ENCODE data around the gene ATP2B2.

Gene ATP2B2

DNA sequence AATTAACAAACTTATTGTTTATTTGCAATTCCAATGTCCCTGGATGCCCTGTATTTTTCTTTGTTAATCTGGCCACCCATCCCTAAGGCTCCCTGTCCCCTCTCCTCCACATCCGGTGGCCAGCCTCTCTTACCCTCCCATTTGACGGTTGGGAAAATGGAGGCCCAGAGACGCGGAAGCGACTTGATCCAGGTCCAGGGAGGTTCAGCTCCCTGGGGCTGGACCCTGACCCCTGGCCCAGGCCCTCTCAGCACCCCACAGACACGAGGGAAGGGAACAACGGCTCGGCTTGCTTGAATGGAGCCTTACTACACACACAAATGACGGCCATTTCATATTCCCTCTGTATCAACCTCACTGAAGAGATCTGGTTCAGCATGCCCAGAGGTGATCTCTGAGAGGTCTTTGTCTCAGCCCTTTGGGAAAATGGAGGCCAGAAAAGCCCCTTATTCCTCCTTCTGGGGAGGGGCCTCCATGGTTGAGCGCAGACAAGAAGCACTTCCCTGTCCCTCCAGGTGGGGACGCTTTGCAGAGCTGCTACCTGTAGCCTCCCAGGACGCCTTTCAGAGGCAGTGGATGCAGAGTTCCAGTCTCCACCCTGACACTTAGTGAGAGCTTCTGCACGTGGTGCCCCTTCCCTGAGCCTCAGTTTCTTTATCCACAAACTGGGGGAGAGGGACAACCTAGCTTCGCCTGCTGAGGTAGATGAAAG lies 82.1 kb downstream of the ATP2B2 start:
- H3K4me3 ChIP-seq (ENCODE audit: low read depth, low read length): no peak overlapping the region
- no peaks in the 10 kb centered on the region for H3K36me3 ChIP-seq (ENCODE audit: control insufficient read depth, insufficient read depth, low read length)
- no peaks in the 10 kb centered on the region for H3K4me1 ChIP-seq (ENCODE audit: control insufficient read depth, insufficient read depth, low read length)
- H3K9ac ChIP-seq (ENCODE audit: low read depth, low read length): no peak overlapping the region
- no peaks in the 10 kb centered on the region for H3K27me3 ChIP-seq (ENCODE audit: control insufficient read depth, insufficient read depth, low read length)
- H3K9me3 ChIP-seq (ENCODE audit: control insufficient read depth, insufficient read depth, low read length): no peaks in the 10 kb centered on the region

DNA sequence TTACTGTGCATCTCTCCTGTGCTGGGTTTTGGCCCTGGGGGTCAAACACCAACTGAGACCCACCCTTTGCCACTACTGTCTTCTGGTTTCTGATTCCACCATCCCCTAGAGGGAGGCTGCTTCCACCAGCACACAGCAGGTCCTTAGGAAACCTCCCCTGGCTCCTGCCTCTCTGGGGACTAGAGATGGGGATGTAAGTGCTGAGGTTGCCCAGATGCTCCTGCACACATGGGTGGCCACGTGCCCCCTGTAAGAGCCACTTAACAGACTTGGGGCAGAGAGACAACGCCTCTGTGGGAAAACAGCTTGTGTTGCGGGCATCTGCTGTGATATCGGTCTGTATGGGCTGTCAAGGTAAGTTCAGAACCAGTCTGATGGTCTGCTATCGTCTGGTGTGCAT lies 83.4 kb downstream of the ATP2B2 start:
- H3K4me1 ChIP-seq (ENCODE audit: control insufficient read depth, insufficient read depth, low read length): no peaks in the 10 kb centered on the region
- H3K36me3 ChIP-seq (ENCODE audit: control insufficient read depth, insufficient read depth, low read length): no peaks in the 10 kb centered on the region
- no peak overlapping the region for H3K9ac ChIP-seq (ENCODE audit: low read depth, low read length)
- H3K9me3 ChIP-seq (ENCODE audit: control insufficient read depth, insufficient read depth, low read length): no peaks in the 10 kb centered on the region
- no peak overlapping the region for H3K4me3 ChIP-seq (ENCODE audit: low read depth, low read length)
- no peaks in the 10 kb centered on the region for H3K27me3 ChIP-seq (ENCODE audit: control insufficient read depth, insufficient read depth, low read length)

DNA sequence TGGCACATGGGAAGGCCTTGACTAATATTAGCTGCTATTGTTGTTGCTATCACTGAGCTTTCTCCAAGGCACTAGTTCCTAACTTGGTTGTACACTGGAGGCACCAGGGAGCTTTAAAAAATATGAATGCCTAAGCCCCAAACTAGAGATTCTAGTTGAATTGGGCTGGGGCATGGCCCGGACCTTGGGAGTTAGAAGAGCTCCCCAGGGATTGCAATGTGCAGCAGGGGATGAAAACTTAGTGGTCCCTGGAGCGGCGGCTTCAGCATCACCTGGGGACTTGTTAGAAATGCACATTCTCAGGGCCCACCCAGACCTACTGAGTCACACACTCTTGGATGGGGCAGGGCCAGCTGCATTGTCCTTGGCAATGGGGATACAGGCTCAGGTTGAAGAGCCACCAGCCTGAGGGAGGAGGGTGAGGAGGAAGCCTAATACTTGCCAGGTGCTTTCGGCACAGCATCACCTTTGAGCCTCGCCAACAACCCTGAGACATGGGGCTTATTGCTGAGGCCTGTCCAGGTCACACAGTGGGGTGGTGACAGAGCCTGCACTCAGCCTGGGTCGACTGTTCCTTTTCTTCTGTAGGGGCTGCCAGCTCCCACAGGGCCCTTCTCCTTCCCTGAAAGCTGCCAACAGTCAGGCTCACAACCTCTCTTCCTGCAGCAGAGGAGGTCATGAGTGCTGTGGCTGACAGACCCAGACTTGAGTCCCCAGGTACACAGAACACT lies 84.5 kb downstream of the ATP2B2 start:
- H3K9ac ChIP-seq (ENCODE audit: low read depth, low read length): no peak overlapping the region
- H3K27me3 ChIP-seq (ENCODE audit: control insufficient read depth, insufficient read depth, low read length): no peaks in the 10 kb centered on the region
- no peaks in the 10 kb centered on the region for H3K36me3 ChIP-seq (ENCODE audit: control insufficient read depth, insufficient read depth, low read length)
- no peaks in the 10 kb centered on the region for H3K4me1 ChIP-seq (ENCODE audit: control insufficient read depth, insufficient read depth, low read length)
- H3K4me3 ChIP-seq (ENCODE audit: low read depth, low read length): no peak overlapping the region
- no peaks in the 10 kb centered on the region for H3K9me3 ChIP-seq (ENCODE audit: control insufficient read depth, insufficient read depth, low read length)

DNA sequence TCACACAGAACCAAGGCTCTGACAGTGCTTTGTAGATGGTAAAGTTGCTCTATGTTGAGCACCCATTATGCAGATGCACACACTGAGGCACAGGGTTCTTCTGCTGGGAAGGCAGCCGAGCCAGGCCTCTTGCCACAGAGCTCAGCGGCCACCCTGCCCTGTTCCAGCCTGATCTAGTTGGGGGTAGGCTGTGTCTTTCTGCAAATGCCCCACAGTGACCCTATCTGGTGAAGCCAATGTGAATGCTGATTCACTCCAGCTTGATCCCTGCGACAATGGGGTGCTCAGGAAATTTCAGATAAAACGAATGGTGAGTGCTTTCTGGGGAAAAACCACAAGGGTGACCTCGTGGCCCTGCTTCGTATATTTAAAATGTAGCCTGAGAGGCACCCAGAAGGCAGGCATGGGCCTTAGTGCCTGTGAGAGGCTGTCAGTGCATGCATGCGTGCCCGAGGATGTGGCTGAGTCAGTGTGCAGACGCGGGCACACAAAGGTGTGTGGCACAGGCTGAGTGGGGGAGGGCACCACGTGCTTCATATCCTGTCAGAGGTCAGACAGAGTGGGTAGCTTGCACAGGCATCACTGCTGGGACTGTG lies 85.7 kb downstream of the ATP2B2 start:
- no peaks in the 10 kb centered on the region for H3K36me3 ChIP-seq (ENCODE audit: control insufficient read depth, insufficient read depth, low read length)
- no peaks in the 10 kb centered on the region for H3K27me3 ChIP-seq (ENCODE audit: control insufficient read depth, insufficient read depth, low read length)
- H3K4me1 ChIP-seq (ENCODE audit: control insufficient read depth, insufficient read depth, low read length): no peaks in the 10 kb centered on the region
- H3K9ac ChIP-seq (ENCODE audit: low read depth, low read length): no peak overlapping the region
- H3K4me3 ChIP-seq (ENCODE audit: low read depth, low read length): no peak overlapping the region
- H3K9me3 ChIP-seq (ENCODE audit: control insufficient read depth, insufficient read depth, low read length): no peaks in the 10 kb centered on the region

DNA sequence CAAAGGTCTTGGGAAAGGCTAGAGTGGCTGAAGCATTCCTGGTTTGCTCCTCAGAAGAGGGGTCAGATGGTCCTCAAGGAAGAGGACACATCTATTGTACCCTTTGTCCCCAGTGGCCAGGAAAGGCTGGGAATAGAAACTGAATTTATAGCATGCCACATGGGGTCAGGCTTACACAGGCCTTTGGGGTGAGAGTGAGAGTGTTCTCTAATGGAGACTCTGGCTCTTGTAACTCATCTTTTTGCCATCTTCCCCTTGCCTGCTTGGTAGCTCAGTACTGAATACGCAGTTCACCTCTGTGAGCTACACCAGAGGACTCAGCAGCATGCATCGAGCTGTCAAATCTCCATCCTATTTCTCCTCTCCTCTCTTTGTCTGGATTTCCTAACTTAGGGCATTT lies 87.5 kb downstream of the ATP2B2 start:
- Histone ChIP-seq H3K9ac (ENCODE audit: low read depth, low read length) (no peak overlapping the region), H3K4me1 (ENCODE audit: control insufficient read depth, insufficient read depth, low read length) (no peaks in the 10 kb centered on the region), H3K27me3 (ENCODE audit: control insufficient read depth, insufficient read depth, low read length) (no peaks in the 10 kb centered on the region), H3K9me3 (ENCODE audit: control insufficient read depth, insufficient read depth, low read length) (no peaks in the 10 kb centered on the region), H3K36me3 (ENCODE audit: control insufficient read depth, insufficient read depth, low read length) (no peaks in the 10 kb centered on the region), H3K4me3 (ENCODE audit: low read depth, low read length) (no peak overlapping the region)

DNA sequence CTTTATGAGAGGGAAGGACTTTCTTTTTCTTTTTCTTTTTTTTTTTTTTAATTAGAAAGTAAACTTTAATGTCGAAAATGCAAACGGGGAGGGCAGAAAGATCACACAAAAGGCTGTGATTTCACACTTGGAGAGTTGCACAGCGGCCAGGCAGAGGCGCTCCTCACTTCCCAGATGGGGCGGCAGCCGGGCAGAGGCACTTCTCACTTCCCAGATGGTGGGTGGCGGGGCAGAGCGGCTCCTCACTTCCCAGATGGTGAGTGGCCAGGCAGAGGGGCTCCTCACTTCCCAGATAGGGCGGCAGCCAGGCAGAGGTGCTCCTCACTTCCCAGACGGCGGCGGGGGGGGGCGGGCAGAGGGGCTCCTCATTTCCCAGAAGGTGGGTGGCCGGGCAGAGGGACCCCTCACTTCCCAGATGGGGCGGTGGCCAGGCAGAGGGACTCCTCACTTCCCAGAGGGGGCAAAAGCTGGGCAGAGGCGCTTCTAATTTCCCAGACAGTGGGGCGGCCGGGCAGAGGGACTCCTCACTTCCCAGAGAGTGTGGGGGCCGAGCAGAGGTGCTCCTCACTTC lies 88.6 kb downstream of the ATP2B2 start:
- no peak overlapping the region for H3K9ac ChIP-seq (ENCODE audit: low read depth, low read length)
- H3K36me3 ChIP-seq (ENCODE audit: control insufficient read depth, insufficient read depth, low read length): no peaks in the 10 kb centered on the region
- no peaks in the 10 kb centered on the region for H3K9me3 ChIP-seq (ENCODE audit: control insufficient read depth, insufficient read depth, low read length)
- no peaks in the 10 kb centered on the region for H3K27me3 ChIP-seq (ENCODE audit: control insufficient read depth, insufficient read depth, low read length)
- H3K4me1 ChIP-seq (ENCODE audit: control insufficient read depth, insufficient read depth, low read length): no peaks in the 10 kb centered on the region
- no peak overlapping the region for H3K4me3 ChIP-seq (ENCODE audit: low read depth, low read length)

DNA sequence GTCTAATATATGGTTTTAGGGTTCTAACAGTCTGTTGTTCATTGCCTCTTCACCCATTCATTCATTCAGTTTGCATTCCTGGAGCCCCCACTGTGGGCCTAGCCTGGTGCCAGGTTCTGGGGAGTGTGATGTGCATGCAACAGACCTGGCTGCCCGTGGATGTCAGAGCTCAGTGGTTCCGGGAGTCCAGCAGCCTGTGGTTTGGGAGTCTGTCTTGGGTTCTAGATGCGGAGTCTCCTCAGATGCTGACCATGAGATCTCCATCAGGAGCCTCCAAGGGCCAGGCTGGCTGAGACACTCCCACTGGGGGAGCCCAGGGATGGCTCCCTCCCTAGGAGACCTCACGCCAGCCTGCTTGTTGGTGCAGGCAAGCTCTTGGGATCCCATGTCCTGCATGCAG lies 92.3 kb downstream of the ATP2B2 start:
- no peaks in the 10 kb centered on the region for H3K36me3 ChIP-seq (ENCODE audit: control insufficient read depth, insufficient read depth, low read length)
- H3K4me1 ChIP-seq (ENCODE audit: control insufficient read depth, insufficient read depth, low read length): no peaks in the 10 kb centered on the region

DNA sequence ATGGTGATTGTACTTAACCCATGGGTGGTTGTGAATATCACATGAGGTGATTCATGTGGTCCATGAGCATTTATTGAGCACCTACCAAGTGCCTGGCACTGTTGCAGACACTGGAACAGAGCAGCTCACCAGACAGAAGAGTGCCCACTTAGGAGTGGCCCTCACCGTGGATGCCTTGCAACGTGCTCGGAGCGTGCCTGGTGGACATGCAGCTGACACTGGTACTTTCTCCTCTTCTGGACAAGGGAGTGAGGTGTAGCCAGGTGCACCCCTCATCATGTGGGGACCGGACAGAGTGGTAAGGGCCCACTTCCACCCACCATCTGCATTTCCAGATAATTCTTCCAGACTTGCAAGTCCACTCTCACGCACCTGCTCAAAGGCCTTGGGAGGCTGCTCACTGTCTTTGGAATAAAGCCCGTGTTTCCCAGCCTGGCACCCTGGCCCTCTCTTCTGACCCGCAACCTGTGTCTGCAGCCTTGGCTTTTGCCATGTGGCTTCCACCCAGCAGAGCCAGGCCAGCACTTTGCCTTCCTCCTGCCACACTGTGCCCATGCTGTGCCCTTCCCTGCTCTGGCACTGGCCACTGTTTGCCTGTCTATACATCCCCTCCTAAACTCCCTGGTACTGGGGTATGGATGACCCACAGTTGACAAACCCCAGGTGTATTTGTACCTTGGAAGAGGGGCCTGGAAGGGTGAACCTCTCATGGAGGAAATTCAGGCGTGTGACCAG lies 93.6 kb downstream of the ATP2B2 start:
- no peak overlapping the region for H3K9ac ChIP-seq (ENCODE audit: low read depth, low read length)
- H3K4me1 ChIP-seq (ENCODE audit: control insufficient read depth, insufficient read depth, low read length): no peaks in the 10 kb centered on the region
- H3K9me3 ChIP-seq (ENCODE audit: control insufficient read depth, insufficient read depth, low read length): no peaks in the 10 kb centered on the region
- no peaks in the 10 kb centered on the region for H3K36me3 ChIP-seq (ENCODE audit: control insufficient read depth, insufficient read depth, low read length)
- no peak overlapping the region for H3K4me3 ChIP-seq (ENCODE audit: low read depth, low read length)
- H3K27me3 ChIP-seq (ENCODE audit: control insufficient read depth, insufficient read depth, low read length): no peaks in the 10 kb centered on the region

More for the DNA sequence above, 92.3 kb downstream of the ATP2B2 start:
- Histone ChIP-seq H3K9ac (ENCODE audit: low read depth, low read length) (no peak overlapping the region), H3K9me3 (ENCODE audit: control insufficient read depth, insufficient read depth, low read length) (no peaks in the 10 kb centered on the region), H3K27me3 (ENCODE audit: control insufficient read depth, insufficient read depth, low read length) (no peaks in the 10 kb centered on the region), H3K4me3 (ENCODE audit: low read depth, low read length) (no peak overlapping the region)

DNA sequence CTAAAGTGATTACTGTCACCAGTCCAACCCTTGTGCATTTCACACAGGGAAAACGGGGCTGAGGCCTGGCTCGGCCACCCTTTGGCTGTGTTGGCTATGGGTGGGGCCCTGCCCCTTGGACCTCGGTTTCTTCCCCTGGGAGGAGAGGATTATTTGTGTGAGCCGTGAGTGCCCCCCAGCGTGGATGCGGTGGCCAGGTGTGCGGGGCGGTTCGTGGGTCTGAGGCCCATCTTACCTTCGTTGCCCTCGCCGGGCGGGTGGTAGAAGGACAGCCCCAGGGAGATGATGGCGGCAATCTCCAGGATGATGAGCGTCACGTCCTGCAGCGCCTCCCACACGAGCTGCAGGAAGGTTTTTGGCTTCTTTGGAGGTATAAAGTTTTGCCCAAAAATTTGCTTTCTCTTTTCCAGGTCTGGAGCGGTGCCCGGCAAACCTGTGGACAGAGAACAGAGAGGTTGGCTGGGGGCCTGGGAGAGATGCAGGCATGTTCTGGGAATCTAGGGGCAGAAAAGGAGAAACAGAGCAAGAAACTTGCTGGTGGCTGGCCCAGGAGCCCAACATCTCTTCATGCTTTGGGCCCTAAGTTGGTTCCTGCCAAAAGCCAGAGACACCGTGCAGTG lies 94.9 kb downstream of the ATP2B2 start:
- H3K36me3 ChIP-seq (ENCODE audit: control insufficient read depth, insufficient read depth, low read length): no peaks in the 10 kb centered on the region
- H3K27me3 ChIP-seq (ENCODE audit: control insufficient read depth, insufficient read depth, low read length): no peaks in the 10 kb centered on the region
- H3K4me1 ChIP-seq (ENCODE audit: control insufficient read depth, insufficient read depth, low read length): no peaks in the 10 kb centered on the region
- no peak overlapping the region for H3K9ac ChIP-seq (ENCODE audit: low read depth, low read length)
- no peak overlapping the region for H3K4me3 ChIP-seq (ENCODE audit: low read depth, low read length)
- no peaks in the 10 kb centered on the region for H3K9me3 ChIP-seq (ENCODE audit: control insufficient read depth, insufficient read depth, low read length)

DNA sequence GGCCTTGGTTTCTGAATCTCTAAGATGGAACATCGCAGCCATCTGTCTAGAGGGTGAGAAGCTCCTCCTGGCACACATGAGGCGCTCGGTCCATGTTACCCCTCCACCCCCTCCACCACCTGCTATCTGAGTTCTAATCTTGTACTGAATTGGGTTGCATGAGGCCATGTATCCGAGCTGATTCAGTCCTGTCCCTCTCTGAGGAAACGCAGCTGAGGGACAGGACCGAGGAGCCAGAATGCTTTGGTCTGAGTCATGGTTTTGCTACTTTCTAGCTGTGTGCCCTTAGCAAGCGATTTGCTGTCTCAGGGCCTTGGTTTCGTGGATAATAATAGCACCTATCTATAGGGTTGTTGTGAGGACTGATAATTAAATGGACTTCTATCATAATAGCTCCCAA lies 96.7 kb downstream of the ATP2B2 start:
- H3K9me3 ChIP-seq (ENCODE audit: control insufficient read depth, insufficient read depth, low read length): no peaks in the 10 kb centered on the region
- no peak overlapping the region for H3K4me3 ChIP-seq (ENCODE audit: low read depth, low read length)
- no peaks in the 10 kb centered on the region for H3K36me3 ChIP-seq (ENCODE audit: control insufficient read depth, insufficient read depth, low read length)
- no peaks in the 10 kb centered on the region for H3K27me3 ChIP-seq (ENCODE audit: control insufficient read depth, insufficient read depth, low read length)
- no peaks in the 10 kb centered on the region for H3K4me1 ChIP-seq (ENCODE audit: control insufficient read depth, insufficient read depth, low read length)
- H3K9ac ChIP-seq (ENCODE audit: low read depth, low read length): no peak overlapping the region

DNA sequence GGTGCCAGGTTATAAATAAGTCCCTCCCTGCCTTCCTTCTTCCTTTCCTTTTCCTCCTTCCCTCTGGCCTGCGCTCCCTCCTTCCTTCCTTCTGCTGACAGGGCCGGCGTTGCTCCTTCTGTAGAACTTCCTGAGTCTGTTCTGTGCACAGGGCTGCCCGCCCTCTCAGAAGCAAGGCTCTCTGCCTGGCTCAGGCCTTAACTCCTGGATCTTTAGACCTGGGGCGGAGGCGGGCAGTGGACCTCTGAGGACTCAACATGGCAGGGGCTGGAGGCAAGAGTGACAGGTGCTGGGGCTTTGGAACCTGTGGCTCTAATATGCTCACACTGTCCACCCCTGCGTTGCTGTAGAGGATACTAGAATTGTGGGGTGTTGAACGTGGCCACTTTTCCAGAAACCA lies 98.0 kb downstream of the ATP2B2 start:
- Histone ChIP-seq H3K4me3 (ENCODE audit: low read depth, low read length) (no peak overlapping the region), H3K9me3 (ENCODE audit: control insufficient read depth, insufficient read depth, low read length) (no peaks in the 10 kb centered on the region), H3K36me3 (ENCODE audit: control insufficient read depth, insufficient read depth, low read length) (no peaks in the 10 kb centered on the region), H3K27me3 (ENCODE audit: control insufficient read depth, insufficient read depth, low read length) (no peaks in the 10 kb centered on the region), H3K4me1 (ENCODE audit: control insufficient read depth, insufficient read depth, low read length) (no peaks in the 10 kb centered on the region), H3K9ac (ENCODE audit: low read depth, low read length) (no peak overlapping the region)
